GM10266 (cell line): ENCODE data around the gene LIAS.

ENCODE experiments used
- DNase-seq: peaks from one replicate; pipeline ENCODE4 v3.0.0; 2012; ENCODE audit errors: extremely low spot score
- TF ChIP-seq, protein P1 (sequence below): IDR thresholded peaks from 2 replicates; pipeline ENCODE4 v1.5.1; 2012; ENCODE audit warnings: mild to moderate bottlenecking, low read depth; ENCODE audit not compliant: control insufficient read depth, insufficient read depth; ENCODE audit errors: missing control alignments

Gene LIAS

DNA sequence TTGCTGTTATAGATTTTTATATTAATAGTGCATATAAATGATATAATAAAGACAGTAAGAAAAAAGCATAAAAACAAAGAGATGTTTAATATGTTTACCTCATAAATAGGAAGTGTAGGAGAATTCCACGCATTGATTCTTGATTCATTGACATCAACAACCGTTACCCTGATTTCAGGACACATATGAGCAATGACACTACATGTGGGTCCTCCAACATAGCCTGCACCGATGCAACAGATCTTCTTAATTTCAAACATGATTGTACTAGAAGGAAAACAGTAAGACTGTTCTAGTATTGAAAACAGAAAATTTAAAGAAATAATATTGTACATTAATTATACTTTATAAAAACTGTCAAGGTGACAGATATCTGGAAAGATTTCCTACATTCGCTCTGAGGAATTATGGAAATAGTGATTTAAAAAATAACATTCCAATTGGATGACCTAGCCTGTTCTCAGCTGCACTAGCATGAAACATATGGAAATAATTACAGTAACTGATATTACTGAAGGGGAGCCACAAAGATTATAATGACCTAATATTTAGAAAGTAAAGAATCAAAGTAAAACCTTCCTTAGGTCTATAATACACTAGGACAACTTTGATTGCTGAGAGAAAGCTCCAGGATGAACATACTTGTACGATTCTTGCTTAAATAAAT, 62.5 kb downstream of the LIAS start:
- no peak for DNase-seq
- TF ChIP-seq, protein P1, sequence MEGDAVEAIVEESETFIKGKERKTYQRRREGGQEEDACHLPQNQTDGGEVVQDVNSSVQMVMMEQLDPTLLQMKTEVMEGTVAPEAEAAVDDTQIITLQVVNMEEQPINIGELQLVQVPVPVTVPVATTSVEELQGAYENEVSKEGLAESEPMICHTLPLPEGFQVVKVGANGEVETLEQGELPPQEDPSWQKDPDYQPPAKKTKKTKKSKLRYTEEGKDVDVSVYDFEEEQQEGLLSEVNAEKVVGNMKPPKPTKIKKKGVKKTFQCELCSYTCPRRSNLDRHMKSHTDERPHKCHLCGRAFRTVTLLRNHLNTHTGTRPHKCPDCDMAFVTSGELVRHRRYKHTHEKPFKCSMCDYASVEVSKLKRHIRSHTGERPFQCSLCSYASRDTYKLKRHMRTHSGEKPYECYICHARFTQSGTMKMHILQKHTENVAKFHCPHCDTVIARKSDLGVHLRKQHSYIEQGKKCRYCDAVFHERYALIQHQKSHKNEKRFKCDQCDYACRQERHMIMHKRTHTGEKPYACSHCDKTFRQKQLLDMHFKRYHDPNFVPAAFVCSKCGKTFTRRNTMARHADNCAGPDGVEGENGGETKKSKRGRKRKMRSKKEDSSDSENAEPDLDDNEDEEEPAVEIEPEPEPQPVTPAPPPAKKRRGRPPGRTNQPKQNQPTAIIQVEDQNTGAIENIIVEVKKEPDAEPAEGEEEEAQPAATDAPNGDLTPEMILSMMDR: no peak

DNA sequence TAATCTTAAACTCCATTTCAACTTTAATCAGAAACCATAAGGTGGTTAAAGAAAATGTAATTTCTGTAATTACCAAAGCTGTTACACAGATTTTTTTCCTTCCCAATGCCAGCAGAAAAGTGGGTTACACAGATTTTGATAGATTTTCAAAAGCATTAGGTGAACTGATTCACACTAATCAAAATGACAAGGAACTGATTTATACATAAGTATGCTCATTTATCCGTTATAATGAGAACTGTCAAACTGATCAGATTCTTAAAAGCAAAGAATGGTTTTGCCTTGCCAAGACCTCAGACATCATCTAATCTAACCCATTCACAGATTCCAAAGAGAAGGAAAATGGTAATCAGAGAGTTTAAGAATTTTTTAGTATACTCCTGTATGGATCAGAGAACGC, 63.2 kb downstream of the LIAS start:
- DNase-seq: no peak
- TF ChIP-seq, protein P1: no peak

DNA sequence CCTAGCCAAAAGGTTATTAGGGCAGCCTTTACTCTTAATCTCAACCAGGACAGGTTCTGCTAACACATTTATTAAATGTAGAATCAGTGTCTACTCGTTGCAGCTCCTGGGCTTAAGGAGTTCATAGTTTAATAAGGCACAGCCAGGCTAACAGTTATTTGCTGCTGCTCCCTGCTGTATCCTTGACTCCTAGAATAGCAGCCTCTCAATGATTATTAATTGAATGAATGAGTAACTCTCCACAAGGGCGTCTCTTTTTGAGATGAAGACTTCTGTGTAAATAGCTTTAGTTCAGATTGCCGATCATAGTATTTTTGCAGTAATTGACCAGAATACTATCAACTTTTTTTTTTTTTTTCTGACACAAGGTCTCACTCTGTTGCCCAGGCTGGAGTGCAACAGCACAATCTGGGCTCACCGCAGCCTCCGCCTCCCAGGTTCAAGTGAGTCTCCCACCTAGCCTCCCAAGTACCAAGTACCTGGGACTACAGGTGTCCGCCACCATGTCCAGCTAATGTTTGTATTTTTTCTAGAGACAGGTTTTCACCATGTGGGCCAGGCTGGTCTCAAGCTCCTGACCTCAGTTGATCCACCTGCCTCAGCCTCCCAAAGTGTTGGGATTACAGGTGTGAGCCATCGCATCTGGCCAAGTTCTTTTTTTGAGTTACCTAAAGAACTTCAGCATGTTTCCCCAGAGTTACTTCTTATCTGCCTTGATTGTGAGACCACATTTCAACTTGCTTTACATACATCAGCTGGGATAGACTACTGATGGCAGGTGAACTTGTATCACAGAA, 65.5 kb downstream of the LIAS start:
- DNase-seq: no peak
- TF ChIP-seq, protein P1: no peak

DNA sequence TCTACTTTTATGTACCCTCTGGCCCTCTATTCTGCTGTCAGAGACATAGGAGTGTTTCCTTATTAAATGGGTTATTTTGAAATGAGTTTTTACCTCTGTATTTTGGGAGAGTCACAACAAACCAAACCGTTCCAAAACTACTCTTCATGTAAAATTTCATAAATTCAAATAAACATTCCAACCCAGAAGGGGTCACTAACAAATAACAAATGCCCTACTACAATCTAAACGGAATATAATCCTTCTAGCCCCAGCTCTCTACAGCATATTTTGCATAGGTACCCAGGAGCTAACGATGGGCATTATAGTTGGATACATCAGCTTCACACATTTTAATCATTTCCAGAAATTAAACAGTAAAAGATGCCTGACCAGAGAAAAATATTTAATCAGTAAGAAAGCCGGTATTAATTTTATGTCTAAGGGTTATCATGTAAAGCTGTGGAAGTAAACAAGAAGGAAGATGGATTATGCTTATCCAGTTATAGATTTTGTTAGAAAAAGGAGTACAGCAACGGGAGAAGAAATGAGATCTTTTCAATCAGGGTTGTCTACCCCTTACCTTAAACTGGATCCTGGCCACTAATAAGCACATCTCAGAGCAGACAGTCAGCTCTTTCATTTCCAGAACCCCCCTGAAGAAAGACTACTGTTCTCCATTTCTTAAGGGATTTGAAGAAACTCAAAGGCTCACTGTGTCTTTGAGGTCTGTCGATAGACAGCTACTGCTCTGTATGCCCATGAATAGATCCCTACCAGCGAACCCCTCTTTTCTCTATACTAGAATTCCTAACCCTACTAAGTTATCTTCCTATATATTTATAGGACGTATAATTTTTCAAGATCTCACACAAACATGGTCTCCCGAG, 67.2 kb downstream of the LIAS start:
- TF ChIP-seq, protein P1: no peak
- peak; percentile 13 for DNase-seq

DNA sequence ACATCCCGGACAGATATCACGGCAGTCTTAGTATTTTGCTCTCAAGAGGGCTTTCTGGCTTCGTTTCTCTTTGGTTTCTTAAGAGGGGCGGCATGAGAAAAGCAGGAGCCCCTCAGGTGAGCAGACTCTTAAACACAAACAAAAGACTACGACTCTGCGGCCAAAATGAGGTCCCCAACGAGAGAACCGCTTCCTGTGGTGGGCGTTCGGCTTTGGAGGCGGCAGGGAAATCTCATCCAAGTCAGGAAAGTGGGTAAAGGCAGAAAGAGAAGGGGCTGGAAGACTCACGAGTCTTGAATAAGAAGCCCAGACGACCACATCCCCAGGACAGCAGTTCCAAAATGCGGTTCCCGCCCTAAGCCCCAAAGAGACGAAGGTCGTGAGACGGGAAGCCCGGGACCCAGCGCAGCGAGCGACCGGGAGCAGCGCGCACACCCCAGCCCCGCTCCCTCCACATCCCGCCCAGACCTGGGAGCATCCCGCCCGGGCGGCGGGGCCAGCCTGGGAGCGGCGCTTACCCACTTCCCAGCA, 68.0 kb downstream of the LIAS start:
- TF ChIP-seq, protein P1: no peak
- peak; percentile 35 for DNase-seq

DNA sequence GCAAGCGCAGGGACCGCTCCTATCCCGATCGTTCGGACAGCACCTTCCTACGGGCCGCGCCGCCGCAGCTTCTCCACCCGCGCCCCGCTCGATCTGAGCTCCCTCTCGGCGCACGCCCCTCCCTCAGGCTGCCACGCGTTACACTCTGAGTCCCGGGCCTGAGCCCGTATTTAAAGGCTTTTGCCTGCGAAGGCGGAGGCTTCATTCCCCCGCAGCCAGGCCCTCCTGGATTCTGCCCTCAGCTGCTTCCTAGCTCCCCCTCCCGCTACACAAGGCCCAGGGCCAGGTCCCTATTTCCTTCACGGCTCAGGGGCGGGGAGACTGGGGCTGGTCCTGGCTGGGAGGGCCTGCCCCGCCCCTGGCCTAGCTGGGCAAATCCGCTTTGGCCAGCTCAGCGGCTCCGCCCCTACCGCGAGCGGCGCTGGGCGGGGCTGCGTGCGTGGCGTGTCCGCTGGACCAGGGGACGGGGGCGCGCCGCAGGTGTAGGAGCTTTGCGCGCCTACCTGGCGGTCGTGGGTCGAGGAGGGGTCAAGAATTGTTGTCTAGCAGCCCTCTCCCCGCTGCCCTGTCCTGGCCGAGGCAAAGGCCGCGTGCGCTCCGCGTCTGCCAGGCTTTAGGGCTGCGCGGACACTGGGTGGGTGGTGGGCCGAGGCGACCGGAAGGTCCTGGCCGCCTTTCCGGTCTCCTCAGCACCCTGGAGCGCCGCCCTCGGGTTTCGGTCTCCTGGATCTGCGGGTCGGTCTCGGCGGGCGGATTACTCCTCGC, 68.6 kb downstream of the LIAS start, which contains the start of gene UGDH:
TSS of gene UGDH (minus strand) at position 144 of the 765 bp plus-strand sequence. CDS start 5,927 bp downstream, outside the sequence.
- peak; percentile 97 for DNase-seq
- TF ChIP-seq, protein P1: peak; percentile 32
